GM19238 (cell line): ENCODE data around the gene ZNF778.

ENCODE experiments used
- DNase-seq: peaks from one replicate; pipeline ENCODE4 v3.0.0; 2011; ENCODE audit warnings: low spot score; ENCODE audit not compliant: insufficient read length

The ZNF778 gene

GRCh38 chr16:89193576-89194293 lies 23.8 kb upstream of the ZNF778 start:
- no peak for DNase-seq

GRCh38 chr16:89194340-89195311 lies 22.9 kb upstream of the ZNF778 start:
- no peak for DNase-seq

DNA sequence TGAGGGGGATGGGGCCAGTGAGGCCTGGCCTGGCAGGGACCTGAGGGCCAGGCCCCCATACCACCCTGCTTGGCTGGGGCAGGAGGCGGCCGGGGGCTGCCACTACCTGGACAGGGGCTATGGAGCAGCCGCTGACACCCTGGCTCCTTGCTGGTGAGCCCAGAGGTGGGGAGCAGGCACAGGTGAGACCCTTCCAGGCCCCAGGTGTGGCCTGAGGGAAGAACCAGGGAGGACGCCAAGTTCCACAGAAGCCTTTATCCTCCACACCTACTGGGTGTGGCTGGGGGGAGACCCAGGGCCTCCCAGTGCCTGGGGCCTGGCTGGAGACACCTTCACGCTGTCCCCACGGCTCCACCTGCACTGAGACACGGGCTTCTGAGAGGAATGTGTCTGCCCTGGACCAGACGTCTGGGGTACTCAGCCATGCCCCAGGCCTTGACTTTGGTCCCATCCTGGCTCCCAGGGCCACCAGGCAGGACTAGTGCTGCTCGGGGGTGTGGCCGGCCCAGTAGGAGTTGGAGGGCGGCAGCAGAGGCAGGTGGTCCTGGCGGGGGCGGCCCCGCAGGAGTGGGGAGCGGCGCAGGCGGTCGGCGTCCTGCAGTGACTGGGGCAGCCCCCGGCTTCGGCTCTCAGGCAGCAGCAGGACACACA lies 21.9 kb upstream of the ZNF778 start:
- no peak for DNase-seq

DNA sequence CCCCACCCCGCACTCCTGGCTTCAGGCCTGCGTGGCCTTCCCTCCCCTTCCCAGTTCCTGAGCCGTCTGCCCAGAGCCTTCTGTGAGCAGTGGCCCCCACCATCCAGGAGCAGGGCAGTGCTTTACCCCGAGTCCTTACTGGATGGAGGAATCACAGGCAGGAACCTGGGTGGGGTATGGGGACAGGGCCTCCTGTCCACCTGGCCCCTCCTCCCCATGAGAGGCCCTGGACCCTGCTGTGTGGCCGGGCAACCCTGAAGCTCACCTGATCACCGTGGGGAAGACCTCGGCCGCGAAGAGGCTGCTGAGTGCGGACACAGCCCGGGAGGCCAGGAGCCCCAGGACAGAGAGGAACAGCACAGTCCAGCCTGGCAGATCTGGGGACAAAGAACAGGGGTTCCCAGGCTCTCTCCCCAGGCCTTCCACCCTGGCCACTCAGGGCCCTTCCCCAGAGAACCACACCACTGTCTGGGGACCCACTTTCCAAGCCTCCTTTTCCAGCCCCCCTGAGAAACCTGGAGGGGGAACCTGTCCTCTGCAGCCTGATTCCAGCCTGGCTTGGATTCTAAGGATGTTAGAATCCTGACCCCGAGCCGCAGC lies 20.4 kb upstream of the ZNF778 start:
- DNase-seq, result no peak

- no peak for DNase-seq
These were observed 19.7 kb upstream of the ZNF778 start for GRCh38 chr16:89197633-89198416.

GRCh38 chr16:89198417-89199240 lies 18.9 kb upstream of the ZNF778 start:
- DNase-seq, result no peak

GRCh38 chr16:89199241-89200123 lies 18.0 kb upstream of the ZNF778 start:
- DNase-seq, result no peak

- DNase-seq, result no peak
These were observed 17.2 kb upstream of the ZNF778 start, which contains the start of gene SLC22A31 for GRCh38 chr16:89200124-89200849. Gene SLC22A31 (minus strand): TSS chr16:89200537. CDS start chr16:89200501, 36 bp downstream.

GRCh38 chr16:89200850-89201411 lies 16.6 kb upstream of the ZNF778 start:
- no peak for DNase-seq

GRCh38 chr16:89201439-89202377 lies 15.8 kb upstream of the ZNF778 start:
- peak; percentile 89 for DNase-seq

DNA sequence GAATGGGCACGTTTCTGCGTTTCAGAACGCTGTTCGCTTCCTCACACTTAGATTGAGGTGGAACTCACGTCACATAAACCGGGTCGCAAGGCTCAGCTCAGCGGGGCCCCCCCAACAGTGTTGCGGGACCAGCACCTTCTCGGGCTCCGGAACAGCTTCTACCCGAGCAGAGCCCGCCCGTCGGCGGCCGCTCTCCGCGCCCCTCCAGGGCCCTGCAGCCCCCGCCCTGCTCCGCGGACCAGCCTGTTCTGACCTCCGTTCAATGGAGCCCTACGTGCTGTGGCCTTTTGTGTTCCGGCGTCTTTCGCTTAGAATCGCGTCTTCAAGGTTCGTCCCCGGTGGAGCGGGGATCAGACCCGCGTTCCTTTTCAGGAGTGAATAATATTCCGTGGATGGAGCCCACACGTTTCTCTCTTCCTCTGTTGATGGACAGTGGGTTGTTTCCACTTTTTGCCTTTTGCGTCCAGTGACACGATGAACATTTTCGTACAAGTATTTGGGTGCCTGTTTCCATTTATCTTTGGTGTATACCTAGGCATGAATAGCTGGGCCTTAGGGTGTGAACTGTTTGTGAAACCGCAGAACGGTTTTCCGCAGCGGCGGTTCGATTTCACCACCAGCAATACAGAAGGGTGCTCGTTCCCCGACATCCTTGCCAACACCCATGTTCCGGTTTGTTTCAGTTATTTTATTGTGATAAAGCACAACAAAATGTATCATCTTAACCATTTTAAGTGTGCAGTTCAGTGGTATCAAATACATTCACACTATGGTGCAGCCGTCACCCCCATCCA lies 14.9 kb upstream of the ZNF778 start:
- no peak for DNase-seq

DNA sequence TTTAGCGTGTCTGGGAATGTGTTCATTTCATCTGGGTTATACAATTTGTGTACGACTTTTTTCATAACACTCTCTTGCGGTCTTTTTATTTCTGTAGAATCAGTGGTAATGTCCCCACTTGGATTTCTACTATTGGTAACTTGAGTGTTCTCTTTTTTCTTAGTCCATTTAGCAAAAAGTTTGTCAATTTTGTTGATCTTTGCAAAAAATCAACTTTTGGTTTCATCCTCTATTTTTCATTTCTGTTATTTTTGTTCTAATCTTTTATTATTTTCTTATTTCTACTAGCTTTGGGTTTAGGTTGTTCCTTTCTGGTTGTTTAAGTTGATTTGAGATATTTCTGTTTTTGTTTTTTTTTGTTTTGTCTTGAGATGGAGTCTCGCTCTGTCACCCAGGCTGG lies 9.5 kb upstream of the ZNF778 start:
- DNase-seq, result no peak

GRCh38 chr16:89209522-89210044 lies 7.9 kb upstream of the ZNF778 start:
- DNase-seq, result no peak

DNA sequence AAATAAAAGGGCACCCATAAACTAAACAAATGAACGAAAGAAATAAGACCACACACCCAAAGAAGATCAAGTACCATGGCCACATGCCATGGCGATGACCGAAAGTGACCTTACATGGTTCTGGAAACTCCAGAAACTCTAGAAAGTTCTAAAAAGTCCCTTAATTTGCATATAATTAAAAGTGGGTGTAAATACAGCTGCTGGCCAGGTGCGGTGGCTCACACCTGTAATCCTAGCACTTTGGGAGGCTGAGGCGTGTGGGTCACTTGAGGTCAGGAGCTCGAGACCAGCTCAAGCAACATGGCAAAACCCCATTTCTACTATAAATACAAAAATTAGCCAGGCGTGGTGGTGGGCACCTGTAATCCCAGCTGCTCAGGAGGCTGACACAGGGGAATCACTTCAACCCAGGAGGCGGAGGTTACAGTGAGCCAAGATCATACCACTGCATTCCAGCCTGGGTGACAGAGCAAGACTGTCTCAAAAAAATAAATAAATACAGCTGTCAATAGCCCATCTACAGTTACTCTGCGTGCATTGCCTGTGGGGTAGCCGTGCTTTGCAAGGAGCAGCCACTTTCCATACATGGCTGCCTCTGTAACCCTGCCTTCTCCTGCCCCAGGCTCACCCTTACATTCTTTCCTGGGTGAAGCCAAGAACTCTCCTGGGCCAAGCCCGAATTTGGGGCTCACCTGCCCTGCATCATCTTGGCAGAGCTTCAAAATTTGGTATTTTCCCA lies 7.2 kb upstream of the ZNF778 start:
- no peak for DNase-seq
